ENCODE data around the gene ANO10.
"Not testable (repeated sequence)": the region's sequence is repeated elsewhere in the genome, so short reads cannot be mapped to it uniquely, and the experiment has no call there.

ANO10 gene

GRCh38 chr3:43621656-43622432 is at the start of gene ANO10:
TSS of gene ANO10 (minus strand) at chr3:43622011. CDS start at chr3:43605852, 16,159 bp downstream.
- Mint-ChIP-seq H3K36me3 (peaks cover 1% of the 10 kb centered on the region), H3K4me1 (peaks cover 35% of the 10 kb centered on the region), H3K27ac (peak within 1 kb of the TSS; percentile 87), H3K9me3 (no peaks in the 10 kb centered on the region), H3K4me3 (peak within 1 kb of the TSS; percentile 88), H3K27me3 (peaks cover 22% of the 10 kb centered on the region)
- peak; percentile 97 for DNase-seq
- CTCF ChIA-PET: interaction anchor here (0.8 kb wide), 1 partner anchor 18 kb away, joined by 3 read pairs; no protein-coding TSS in a partner anchor

GRCh38 chr3:43670635-43671522 is 49.1 kb upstream of the ANO10 start:
- Mint-ChIP-seq H3K9me3 (no peaks in the 10 kb centered on the region), H3K27ac (no peak overlapping the region), H3K4me1 (no peaks in the 10 kb centered on the region), H3K27me3 (peaks cover 8% of the 10 kb centered on the region), H3K4me3 (no peak overlapping the region), H3K36me3 (no peaks in the 10 kb centered on the region)
- CTCF ChIA-PET: interaction anchor here (0.7 kb wide), 1 partner anchor 111 kb away, joined by 3 read pairs; no protein-coding TSS in a partner anchor
- DNase-seq: no peak

- DNase-seq, H3K36me3 Mint-ChIP-seq, H3K4me1 Mint-ChIP-seq, H3K9me3 Mint-ChIP-seq, H3K27ac Mint-ChIP-seq, CTCF ChIA-PET, H3K4me3 Mint-ChIP-seq: not testable (repeated sequence)
- peaks cover 22% of the 10 kb centered on the region for H3K27me3 Mint-ChIP-seq
These were observed 43.2 kb upstream of the ANO10 start for GRCh38 chr3:43665011-43665410.

DNA sequence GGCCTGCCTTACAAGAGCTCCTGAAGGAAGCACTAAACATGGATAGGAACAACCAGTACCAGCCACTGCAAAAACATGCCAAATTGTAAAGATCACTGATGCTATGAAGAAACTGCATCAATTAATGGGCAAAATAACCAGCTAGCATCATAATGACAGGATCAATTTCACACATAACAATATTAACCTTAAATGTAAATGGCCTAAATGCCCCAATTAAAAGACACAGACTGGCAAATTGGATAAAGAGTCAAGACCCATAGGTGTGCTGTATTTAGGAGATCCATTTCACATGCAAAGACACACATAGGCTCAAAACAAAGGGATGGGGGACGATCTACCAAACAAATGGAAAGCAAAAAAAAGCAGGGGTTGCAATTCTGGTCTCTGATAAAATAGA is 39.6 kb upstream of the ANO10 start:
- H3K27me3 Mint-ChIP-seq: peaks cover 13% of the 10 kb centered on the region
- not testable (repeated sequence) for H3K4me1 Mint-ChIP-seq

GRCh38 chr3:43659250-43659880 is 37.6 kb upstream of the ANO10 start:
- H3K4me1 Mint-ChIP-seq: no peaks in the 10 kb centered on the region
- no peak for DNase-seq
- peaks cover 2% of the 10 kb centered on the region for H3K36me3 Mint-ChIP-seq
- no peak overlapping the region for H3K4me3 Mint-ChIP-seq
- peaks cover 13% of the 10 kb centered on the region for H3K27me3 Mint-ChIP-seq
- CTCF ChIA-PET: no interaction called here
- H3K9me3 Mint-ChIP-seq: peaks cover 4% of the 10 kb centered on the region
- H3K27ac Mint-ChIP-seq: no peak overlapping the region

More for the DNA sequence above, 39.6 kb upstream of the ANO10 start:
- H3K27ac Mint-ChIP-seq, H3K36me3 Mint-ChIP-seq, H3K4me3 Mint-ChIP-seq, CTCF ChIA-PET, H3K9me3 Mint-ChIP-seq, DNase-seq: not testable (repeated sequence)

- peaks cover 11% of the 10 kb centered on the region for H3K27me3 Mint-ChIP-seq
- H3K36me3 Mint-ChIP-seq, DNase-seq, H3K27ac Mint-ChIP-seq, CTCF ChIA-PET, H3K4me1 Mint-ChIP-seq, H3K4me3 Mint-ChIP-seq, H3K9me3 Mint-ChIP-seq: not testable (repeated sequence)
These were observed 34.6 kb upstream of the ANO10 start for GRCh38 chr3:43656390-43656789.

- Mint-ChIP-seq H3K36me3 (no peaks in the 10 kb centered on the region), H3K27me3 (peaks cover 18% of the 10 kb centered on the region), H3K4me3 (no peak overlapping the region), H3K27ac (no peak overlapping the region), H3K4me1 (no peaks in the 10 kb centered on the region), H3K9me3 (no peaks in the 10 kb centered on the region)
- CTCF ChIA-PET: interaction anchor here (1.0 kb wide), 1 partner anchor 8 kb away, joined by 3 read pairs; no protein-coding TSS in a partner anchor
- no peak for DNase-seq
These were observed 28.5 kb upstream of the ANO10 start for GRCh38 chr3:43650345-43650744.

DNA sequence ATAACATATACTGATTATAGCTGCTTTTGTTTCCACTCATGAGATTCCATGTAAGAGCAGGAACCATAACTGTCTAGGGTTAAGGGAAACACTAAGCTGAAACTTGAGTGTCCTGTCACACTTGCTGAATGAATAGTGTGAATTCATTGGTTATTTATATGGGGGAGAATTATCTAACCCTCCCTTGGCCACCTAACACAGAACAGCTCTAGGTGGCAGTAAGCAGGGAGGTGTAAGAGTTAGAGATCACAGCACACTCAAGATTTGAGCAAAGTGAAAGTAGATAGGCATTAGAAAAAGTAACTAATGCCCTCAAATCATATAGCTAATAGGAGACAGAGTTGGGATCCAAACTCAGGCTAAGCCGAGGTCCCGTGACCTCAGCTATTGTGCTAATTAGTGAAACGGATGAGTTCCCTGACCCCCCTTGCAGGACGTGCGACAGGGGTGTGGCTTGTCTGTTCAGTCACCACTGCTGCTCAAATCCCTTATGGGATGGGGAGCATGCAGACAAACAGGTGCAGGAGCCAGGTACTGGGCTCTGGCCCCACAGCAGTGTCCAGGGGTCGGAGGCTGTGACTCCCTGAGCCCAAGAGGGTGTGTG is 27.7 kb upstream of the ANO10 start:
- Mint-ChIP-seq H3K4me3 (no peak overlapping the region), H3K4me1 (no peaks in the 10 kb centered on the region), H3K27ac (no peak overlapping the region), H3K36me3 (no peaks in the 10 kb centered on the region), H3K27me3 (peaks cover 21% of the 10 kb centered on the region), H3K9me3 (no peaks in the 10 kb centered on the region)
- DNase-seq: no peak
- CTCF ChIA-PET: interaction anchor here (1.0 kb wide), 1 partner anchor 9 kb away, joined by 3 read pairs; no protein-coding TSS in a partner anchor

- Mint-ChIP-seq H3K9me3 (no peaks in the 10 kb centered on the region), H3K4me3 (no peak overlapping the region), H3K27me3 (peaks cover 22% of the 10 kb centered on the region), H3K36me3 (no peaks in the 10 kb centered on the region), H3K4me1 (no peaks in the 10 kb centered on the region), H3K27ac (no peak overlapping the region)
- CTCF ChIA-PET: no interaction called here
- DNase-seq: no peak
These were observed 27.1 kb upstream of the ANO10 start for GRCh38 chr3:43648957-43649356.

DNA sequence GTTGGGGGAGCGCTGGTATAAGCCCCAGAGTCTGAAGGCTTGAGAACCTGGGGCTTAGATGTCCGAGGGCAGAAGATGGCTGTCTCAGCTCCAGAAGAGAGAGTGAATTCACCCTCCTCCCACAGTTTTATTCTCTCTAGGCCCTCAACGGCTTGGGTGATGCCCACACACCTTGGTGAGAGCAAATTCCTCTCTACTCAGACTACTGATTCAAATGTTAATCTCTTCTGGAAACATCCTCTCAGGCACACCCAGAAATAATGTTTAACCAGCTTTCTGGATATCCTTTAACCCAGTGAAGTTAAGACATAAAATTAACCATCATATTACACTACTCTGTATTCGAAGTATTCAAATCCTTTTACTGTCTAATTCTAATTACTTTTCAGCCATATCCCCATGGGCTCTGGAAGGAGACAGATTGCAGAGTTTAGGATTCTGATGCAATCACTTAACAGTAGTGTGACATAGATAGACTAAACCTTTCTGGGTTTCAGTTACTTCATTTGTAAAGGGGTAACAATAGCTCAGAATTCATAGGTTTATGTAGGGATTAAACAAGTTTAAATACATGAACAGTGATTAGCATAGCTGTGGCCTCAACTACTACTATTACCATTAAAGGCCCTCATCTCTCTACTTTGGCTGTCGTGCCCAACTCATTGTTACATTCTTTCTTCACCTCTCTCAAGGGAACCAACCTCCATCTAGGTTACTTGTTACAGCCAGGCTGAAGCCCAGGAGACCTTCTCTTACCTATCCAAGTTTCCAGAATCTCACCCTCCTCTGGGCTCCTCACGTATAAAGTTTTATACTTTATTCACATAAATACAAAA is 25.7 kb upstream of the ANO10 start:
- CTCF ChIA-PET: no interaction called here
- Mint-ChIP-seq H3K4me3 (no peak overlapping the region), H3K4me1 (no peaks in the 10 kb centered on the region), H3K27me3 (peaks cover 18% of the 10 kb centered on the region), H3K9me3 (no peaks in the 10 kb centered on the region), H3K36me3 (no peaks in the 10 kb centered on the region), H3K27ac (no peak overlapping the region)
- DNase-seq: no peak

DNA sequence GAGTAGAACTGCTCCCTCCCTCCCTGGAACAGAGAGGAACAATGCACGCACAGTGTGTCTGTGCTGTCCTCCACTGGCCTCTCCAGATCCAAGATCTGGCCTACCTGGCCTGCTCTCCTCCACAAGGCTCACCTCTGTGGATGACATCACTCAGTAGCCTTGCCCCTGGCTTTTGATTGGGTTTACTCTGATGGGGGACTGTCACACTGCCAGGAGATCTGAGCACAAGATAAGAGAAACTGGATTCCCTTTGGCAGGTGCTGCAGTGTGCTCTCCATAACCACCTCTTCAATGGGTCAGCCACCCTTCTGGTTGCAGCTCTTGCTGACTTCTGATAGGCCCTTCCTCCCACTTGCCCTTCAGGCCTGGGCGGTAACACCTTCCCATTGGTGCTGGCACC is 22.6 kb upstream of the ANO10 start:
- Mint-ChIP-seq H3K4me3 (no peak overlapping the region), H3K36me3 (no peaks in the 10 kb centered on the region), H3K27ac (no peak overlapping the region), H3K9me3 (no peaks in the 10 kb centered on the region), H3K27me3 (peaks cover 20% of the 10 kb centered on the region), H3K4me1 (no peaks in the 10 kb centered on the region)
- CTCF ChIA-PET: no interaction called here
- DNase-seq: no peak

GRCh38 chr3:43641306-43642114 is 19.7 kb upstream of the ANO10 start:
- Mint-ChIP-seq H3K27me3 (peaks cover 27% of the 10 kb centered on the region), H3K4me3 (no peak overlapping the region), H3K36me3 (no peaks in the 10 kb centered on the region), H3K9me3 (no peaks in the 10 kb centered on the region), H3K4me1 (peaks cover 9% of the 10 kb centered on the region), H3K27ac (no peak overlapping the region)
- CTCF ChIA-PET: interaction anchor here (0.6 kb wide), 1 partner anchor 97 kb away, joined by 3 read pairs; no protein-coding TSS in a partner anchor
- no peak for DNase-seq
